Hepatic stellate cell (primary cell): ENCODE measurements around the gene KLHL7.
"Not testable (repeated sequence)": the region's sequence is repeated elsewhere in the genome, so short reads cannot be mapped to it uniquely, and the experiment has no call there.

Experiments used
- DNase-seq: peaks from one replicate; pipeline ENCODE4 v3.0.0; 2011; ENCODE audit warnings: low spot score

Gene KLHL7

DNA sequence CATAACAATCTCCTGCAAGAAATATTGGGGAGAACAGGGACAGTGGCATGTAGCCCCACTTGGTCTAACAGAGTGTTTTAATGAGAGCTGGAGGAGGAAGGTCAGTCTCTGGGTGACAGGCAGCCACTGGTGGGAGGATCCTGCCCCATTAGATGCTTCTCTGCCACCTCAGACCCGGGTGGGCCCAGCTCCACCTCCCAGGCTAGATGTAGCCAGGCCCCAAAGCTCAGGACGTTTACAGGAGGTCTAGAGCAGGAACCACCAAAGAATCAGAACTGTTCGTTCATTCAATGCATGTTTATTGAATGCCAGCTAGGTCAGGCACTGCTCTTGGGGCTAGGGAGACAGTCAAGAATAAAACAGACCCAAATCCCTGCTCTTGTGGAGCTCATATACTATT lies 112.6 kb downstream of the KLHL7 start:
- DNase-seq, result no peak

DNA sequence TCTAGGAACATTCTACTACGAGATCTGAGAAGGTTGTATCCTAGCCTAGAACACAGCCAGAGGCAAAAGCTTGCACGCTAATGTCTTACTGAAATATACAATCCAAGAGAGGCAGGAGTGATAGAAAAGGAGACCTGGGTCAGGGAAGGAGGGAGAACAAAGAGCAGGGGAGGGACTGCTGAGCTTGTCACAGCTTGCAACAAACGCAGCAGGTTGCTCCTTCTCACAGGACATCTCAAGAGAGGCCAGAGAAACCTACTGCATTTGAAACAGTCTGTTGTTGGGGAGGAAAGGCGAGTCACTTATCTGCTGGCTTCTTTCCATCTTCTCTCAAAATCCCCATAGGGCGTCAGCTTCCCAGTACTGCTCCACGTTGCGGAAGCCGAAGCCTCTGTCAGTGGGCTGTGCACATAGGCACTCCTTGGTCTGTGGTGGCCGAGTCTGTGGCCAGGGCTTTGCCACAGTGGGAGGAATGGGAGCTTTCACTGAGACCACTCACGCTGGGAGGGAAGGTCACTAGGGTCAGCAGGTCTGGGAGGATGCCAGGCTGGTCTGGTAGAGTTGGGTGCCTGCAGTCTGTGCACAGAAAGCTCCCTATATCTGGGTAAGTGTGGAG lies 115.2 kb downstream of the KLHL7 start:
- no peak for DNase-seq

DNA sequence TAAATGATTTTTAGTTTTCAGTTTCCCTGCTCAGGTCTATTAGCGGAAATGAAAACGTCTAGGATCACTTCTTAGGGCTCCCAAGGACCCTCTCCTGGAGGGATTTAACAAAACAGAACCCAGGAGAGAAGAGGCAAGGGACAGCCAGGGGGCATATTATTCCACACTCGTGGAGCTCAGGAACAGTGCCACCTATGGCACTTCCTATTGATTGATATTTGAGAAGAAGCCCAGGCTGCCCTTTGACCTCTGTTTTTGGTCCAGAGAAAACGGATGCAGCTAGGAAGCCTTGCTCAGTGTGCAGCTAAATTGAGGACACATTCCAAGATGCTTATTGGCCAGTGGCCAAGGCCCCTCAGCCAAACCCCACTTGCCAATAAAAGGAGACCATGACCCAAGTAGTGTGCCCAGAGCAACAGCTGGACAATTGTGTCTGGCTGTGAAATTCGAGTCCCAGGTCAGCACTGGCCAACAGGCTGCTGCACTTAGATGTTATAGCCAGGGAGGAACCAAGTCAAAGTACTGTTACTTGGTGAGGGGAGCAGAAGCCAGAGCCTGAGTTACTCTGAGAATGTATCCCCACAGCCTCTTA lies 117.0 kb downstream of the KLHL7 start:
- DNase-seq, result no peak

DNA sequence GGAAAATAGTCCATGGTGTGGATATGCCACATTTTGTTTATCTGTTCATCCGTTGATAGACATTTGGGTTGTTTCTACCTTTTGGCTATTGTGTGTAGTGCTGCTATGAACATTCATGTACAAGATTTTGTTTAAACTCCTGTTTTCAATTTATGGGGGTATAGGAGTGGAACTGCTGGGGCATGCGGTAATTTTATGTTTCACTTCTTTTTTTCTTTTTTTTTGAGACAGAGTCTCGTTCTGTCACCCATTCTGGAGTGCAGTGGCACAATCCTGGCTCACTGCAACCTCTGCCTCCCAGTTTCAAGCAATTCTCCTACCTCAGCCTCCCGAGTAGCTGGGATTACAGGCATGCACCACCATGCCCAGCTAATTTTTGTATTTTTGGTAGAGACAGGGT lies 118.8 kb downstream of the KLHL7 start:
- not testable (repeated sequence) for DNase-seq

DNA sequence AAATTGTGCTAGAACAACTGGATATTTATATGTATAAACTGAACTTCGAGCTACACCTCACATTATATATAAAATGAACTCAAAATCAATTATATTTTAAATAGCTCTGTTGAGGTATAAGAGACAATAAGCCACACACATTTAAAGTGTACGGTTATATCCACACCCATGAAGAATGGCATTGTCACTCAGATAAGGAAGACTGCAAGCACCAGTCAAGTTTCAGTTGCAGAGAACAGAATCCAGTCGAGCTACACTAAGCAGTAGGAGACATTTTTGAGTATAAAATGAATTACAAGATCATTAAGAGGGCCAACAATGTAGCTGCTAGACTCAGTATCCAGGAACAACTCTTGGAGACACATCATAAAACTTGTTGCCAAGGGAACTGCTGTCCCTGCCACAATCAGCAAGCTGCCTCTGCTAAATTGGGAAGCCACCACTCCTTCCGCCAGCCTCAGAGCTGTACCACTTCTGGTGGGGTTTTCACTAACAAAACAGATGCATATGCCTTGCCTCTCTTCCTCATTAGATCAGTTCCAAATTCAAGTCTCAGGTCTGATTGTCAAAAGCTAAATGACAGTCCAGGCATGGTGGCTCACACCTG lies 121.4 kb downstream of the KLHL7 start:
- DNase-seq, result no peak
